Measurements from ENCODE around the gene MBD2. TPM values are rescaled to one million over a fixed set of nuclear protein-coding genes. Genes with fewer than 3 reads are reported as not detected.
A peak's percentile ranks its signal among the peaks of the same experiment; 100 is the strongest.
"Not testable (repeated sequence)": the region's sequence is repeated elsewhere in the genome, so short reads cannot be mapped to it uniquely, and the experiment has no call there.

Gene MBD2
- total RNA-seq, 1 donor from 2014 or later: 27.7 TPM

DNA sequence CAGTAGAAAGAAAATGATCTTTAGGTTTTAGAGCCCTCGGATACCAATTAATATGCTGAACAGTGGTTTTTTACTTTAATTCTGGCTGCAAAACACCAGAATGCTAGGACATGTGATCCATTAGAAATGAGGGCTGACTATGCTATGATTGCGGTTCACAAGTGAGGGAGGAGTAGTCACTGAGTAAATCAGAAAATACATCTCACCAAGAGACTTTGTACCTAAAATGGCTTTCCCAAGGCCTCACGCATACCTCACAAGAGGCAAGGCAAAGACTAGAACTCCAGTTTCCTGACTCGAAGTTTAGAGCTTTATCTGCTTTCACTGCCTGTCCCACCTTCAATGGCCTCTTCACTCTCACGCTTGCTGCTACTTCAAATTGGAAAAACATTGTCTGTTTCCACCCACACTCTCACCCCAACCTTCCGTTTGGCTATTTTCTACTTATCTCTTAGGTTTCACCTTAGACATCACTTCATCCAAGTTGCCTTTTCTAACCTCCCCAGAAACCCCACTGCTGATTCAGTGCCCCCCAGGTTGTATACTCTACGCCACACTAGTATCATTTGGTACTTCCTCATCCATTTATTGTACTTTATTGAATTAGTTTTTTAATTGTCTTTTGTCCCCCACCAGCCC, 5.1 kb upstream of the MBD2 start:
- H3K9me3 Mint-ChIP-seq (ENCODE audit: unreplicated experiment): no peaks in the 10 kb centered on the region
- peaks cover 6% of the 10 kb centered on the region for H3K4me1 Mint-ChIP-seq (ENCODE audit: unreplicated experiment)
- no peak overlapping the region for H3K4me3 Mint-ChIP-seq (ENCODE audit: unreplicated experiment)
- no peak overlapping the region for H3K27ac Mint-ChIP-seq (ENCODE audit: unreplicated experiment)
- peaks cover 3% of the 10 kb centered on the region for H3K27me3 Mint-ChIP-seq (ENCODE audit: unreplicated experiment)
- TF ChIP-seq, protein P1, sequence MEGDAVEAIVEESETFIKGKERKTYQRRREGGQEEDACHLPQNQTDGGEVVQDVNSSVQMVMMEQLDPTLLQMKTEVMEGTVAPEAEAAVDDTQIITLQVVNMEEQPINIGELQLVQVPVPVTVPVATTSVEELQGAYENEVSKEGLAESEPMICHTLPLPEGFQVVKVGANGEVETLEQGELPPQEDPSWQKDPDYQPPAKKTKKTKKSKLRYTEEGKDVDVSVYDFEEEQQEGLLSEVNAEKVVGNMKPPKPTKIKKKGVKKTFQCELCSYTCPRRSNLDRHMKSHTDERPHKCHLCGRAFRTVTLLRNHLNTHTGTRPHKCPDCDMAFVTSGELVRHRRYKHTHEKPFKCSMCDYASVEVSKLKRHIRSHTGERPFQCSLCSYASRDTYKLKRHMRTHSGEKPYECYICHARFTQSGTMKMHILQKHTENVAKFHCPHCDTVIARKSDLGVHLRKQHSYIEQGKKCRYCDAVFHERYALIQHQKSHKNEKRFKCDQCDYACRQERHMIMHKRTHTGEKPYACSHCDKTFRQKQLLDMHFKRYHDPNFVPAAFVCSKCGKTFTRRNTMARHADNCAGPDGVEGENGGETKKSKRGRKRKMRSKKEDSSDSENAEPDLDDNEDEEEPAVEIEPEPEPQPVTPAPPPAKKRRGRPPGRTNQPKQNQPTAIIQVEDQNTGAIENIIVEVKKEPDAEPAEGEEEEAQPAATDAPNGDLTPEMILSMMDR (IDR thresholded peaks at IDR 0.05; ENCODE audit: unreplicated experiment): no peak
- DNase-seq (ENCODE audit: low spot score): no peak
- no peaks in the 10 kb centered on the region for H3K36me3 Mint-ChIP-seq (ENCODE audit: low read depth, unreplicated experiment)

DNA sequence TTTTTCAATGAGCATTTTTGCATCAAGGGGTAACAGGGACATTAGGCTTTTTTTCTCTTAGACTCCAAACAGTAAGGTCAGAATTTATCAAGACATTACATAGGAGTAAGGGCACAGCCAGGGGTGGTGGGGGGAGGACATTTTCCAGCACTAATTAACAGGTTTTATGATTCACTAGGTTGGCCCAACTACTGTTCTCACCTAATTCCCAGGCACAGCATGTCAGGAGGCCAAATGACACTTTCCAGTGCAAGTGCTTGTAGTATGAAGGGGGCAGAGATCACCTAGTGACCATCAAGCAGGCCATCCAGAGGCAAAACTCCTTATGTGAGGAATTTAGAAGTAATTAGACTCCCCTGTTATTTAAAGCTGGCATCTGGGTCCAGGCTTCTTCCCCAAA, 3.9 kb upstream of the MBD2 start:
- Mint-ChIP-seq H3K27me3 (ENCODE audit: unreplicated experiment) (peaks cover 3% of the 10 kb centered on the region), H3K4me1 (ENCODE audit: unreplicated experiment) (peaks cover 7% of the 10 kb centered on the region), H3K36me3 (ENCODE audit: low read depth, unreplicated experiment) (no peaks in the 10 kb centered on the region), H3K27ac (ENCODE audit: unreplicated experiment) (no peak overlapping the region), H3K9me3 (ENCODE audit: unreplicated experiment) (no peaks in the 10 kb centered on the region), H3K4me3 (ENCODE audit: unreplicated experiment) (no peak overlapping the region)
- TF ChIP-seq, protein P1 (IDR thresholded peaks at IDR 0.05; ENCODE audit: unreplicated experiment): no peak
- no peak for DNase-seq (ENCODE audit: low spot score)

- TF ChIP-seq, protein P1 (IDR thresholded peaks at IDR 0.05; ENCODE audit: unreplicated experiment): no peak
- Mint-ChIP-seq H3K9me3 (ENCODE audit: unreplicated experiment) (no peaks in the 10 kb centered on the region), H3K4me1 (ENCODE audit: unreplicated experiment) (peaks cover 15% of the 10 kb centered on the region), H3K27me3 (ENCODE audit: unreplicated experiment) (peaks cover 3% of the 10 kb centered on the region), H3K27ac (ENCODE audit: unreplicated experiment) (peak overlapping the region; percentile 36), H3K36me3 (ENCODE audit: low read depth, unreplicated experiment) (no peaks in the 10 kb centered on the region), H3K4me3 (ENCODE audit: unreplicated experiment) (peak overlapping the region; percentile 94)
- DNase-seq (ENCODE audit: low spot score): peak; percentile 18
Observed at GRCh38 chr18:54223568-54224241, 764 bp downstream of the MBD2 start.

- TF ChIP-seq, protein P1 (IDR thresholded peaks at IDR 0.05; ENCODE audit: unreplicated experiment): no peak
- Mint-ChIP-seq H3K27ac (ENCODE audit: unreplicated experiment) (peak overlapping the region; percentile 34), H3K36me3 (ENCODE audit: low read depth, unreplicated experiment) (no peaks in the 10 kb centered on the region), H3K27me3 (ENCODE audit: unreplicated experiment) (peaks cover 3% of the 10 kb centered on the region), H3K4me3 (ENCODE audit: unreplicated experiment) (peak overlapping the region; percentile 94), H3K4me1 (ENCODE audit: unreplicated experiment) (peaks cover 15% of the 10 kb centered on the region), H3K9me3 (ENCODE audit: unreplicated experiment) (no peaks in the 10 kb centered on the region)
- no peak for DNase-seq (ENCODE audit: low spot score)
Observed at GRCh38 chr18:54222922-54223567, 1.4 kb downstream of the MBD2 start.

- no peak overlapping the region for H3K27ac Mint-ChIP-seq (ENCODE audit: unreplicated experiment)
- H3K9me3 Mint-ChIP-seq (ENCODE audit: unreplicated experiment): no peaks in the 10 kb centered on the region
- peaks cover 3% of the 10 kb centered on the region for H3K27me3 Mint-ChIP-seq (ENCODE audit: unreplicated experiment)
- H3K4me1 Mint-ChIP-seq (ENCODE audit: unreplicated experiment): peaks cover 15% of the 10 kb centered on the region
- no peak overlapping the region for H3K4me3 Mint-ChIP-seq (ENCODE audit: unreplicated experiment)
- DNase-seq (ENCODE audit: low spot score): no peak
- TF ChIP-seq, protein P1 (IDR thresholded peaks at IDR 0.05; ENCODE audit: unreplicated experiment): no peak
- H3K36me3 Mint-ChIP-seq (ENCODE audit: low read depth, unreplicated experiment): no peaks in the 10 kb centered on the region
Observed at GRCh38 chr18:54220406-54220805, 4.1 kb downstream of the MBD2 start.

- not testable (repeated sequence) for H3K27me3 Mint-ChIP-seq (ENCODE audit: unreplicated experiment); DNase-seq (ENCODE audit: low spot score); H3K27ac Mint-ChIP-seq (ENCODE audit: unreplicated experiment); H3K9me3 Mint-ChIP-seq (ENCODE audit: unreplicated experiment); H3K36me3 Mint-ChIP-seq (ENCODE audit: low read depth, unreplicated experiment); H3K4me3 Mint-ChIP-seq (ENCODE audit: unreplicated experiment)
- H3K4me1 Mint-ChIP-seq (ENCODE audit: unreplicated experiment): peaks cover 12% of the 10 kb centered on the region
Observed at GRCh38 chr18:54218803-54219202, 5.7 kb downstream of the MBD2 start.
